PC-9 (cell line): Measurements from ENCODE around the gene USP4. TPM values are rescaled to one million over a fixed set of nuclear protein-coding genes. Genes with fewer than 3 reads are reported as not detected.

Experiments
- BruUV-seq: library from RNA; stranded (reverse); fragments of 400-500 nt; replicated peaks from 2 replicates; lab custom pipeline; 2021; lab: Mats Ljungman, UMichigan
- CTCF ChIA-PET: fragments of 300-600 bp; sonication (Branson Sonifier 250); formaldehyde crosslinking; loops from one replicate; lab custom pipeline; 2022; ENCODE audit warnings: antibody characterized with exemption; lab: Charles Lee
- POLR2A ChIA-PET: fragments of 300-600 bp; sonication (Branson Sonifier 250); formaldehyde crosslinking; loops from one replicate; lab custom pipeline; 2022; ENCODE audit warnings: antibody characterized with exemption; ENCODE audit not compliant: unreplicated experiment; lab: Charles Lee
- DNase-seq, 2 experiments: peaks; one replicate each; pipeline versions ENCODE4 v3.0.0 to v3.0.0-alpha.2; 2015 to 2022; ENCODE audit warnings: mixed read lengths in 1 of 2
- H2AFZ ChIP-seq: fragments of 200-600 bp; sonication (generic); 2 replicates; pipeline ENCODE4 v1.8.1; 2017; ENCODE audit warnings: antibody characterized with exemption
- H3F3A ChIP-seq: fragments of 200-600 bp; sonication (generic); 2 replicates; pipeline ENCODE4 v1.8.1; 2017; ENCODE audit warnings: antibody characterized with exemption, mild to moderate bottlenecking, low read depth; ENCODE audit not compliant: insufficient read depth
- H3K27ac ChIP-seq: fragments of 200-600 bp; sonication (generic); 2 replicates; pipeline ENCODE4 v1.6.1; 2016; ENCODE audit warnings: mixed run types
- H3K27me3 ChIP-seq: fragments of 200-600 bp; sonication (generic); 2 replicates; pipeline ENCODE4 v1.6.1; 2016; ENCODE audit warnings: low read depth, mixed run types; ENCODE audit not compliant: insufficient read depth
- H3K36me3 ChIP-seq: fragments of 200-600 bp; sonication (generic); 2 replicates; pipeline ENCODE4 v1.6.1; 2016; ENCODE audit warnings: low read depth, mixed run types
- H3K4me1 ChIP-seq: fragments of 200-600 bp; sonication (generic); replicated peaks from 2 replicates; pipeline ENCODE4 v1.6.1; 2016; ENCODE audit warnings: mixed run types; ENCODE audit not compliant: insufficient read depth
- H3K4me2 ChIP-seq: fragments of 200-600 bp; sonication (generic); 2 replicates; pipeline ENCODE4 v1.6.1; 2017; ENCODE audit warnings: mixed run types
- H3K4me3 ChIP-seq: fragments of 200-600 bp; sonication (generic); 2 replicates; pipeline ENCODE4 v1.6.1; 2016; ENCODE audit warnings: mixed run types
- H3K79me2 ChIP-seq: fragments of 200-600 bp; sonication (generic); 2 replicates; pipeline ENCODE4 v1.6.1; 2017; ENCODE audit warnings: low read depth, mixed run types
- H3K9me2 ChIP-seq: fragments of 200-600 bp; sonication (generic); 2 replicates; pipeline ENCODE4 v1.8.1; 2017; ENCODE audit warnings: mild to moderate bottlenecking; ENCODE audit not compliant: insufficient read depth
- H3K9me3 ChIP-seq: fragments of 200-600 bp; sonication (generic); 2 replicates; pipeline ENCODE4 v1.8.1; 2016; ENCODE audit warnings: low read depth; ENCODE audit not compliant: insufficient read depth
- H4K20me1 ChIP-seq: fragments of 200-600 bp; sonication (generic); 2 replicates; pipeline ENCODE4 v1.8.1; 2017; ENCODE audit not compliant: insufficient read depth
- CTCF ChIP-seq: fragments of 200-600 bp; sonication (generic); conservative IDR thresholded peaks from 2 replicates; pipeline ENCODE4 v1.6.1; 2017; ENCODE audit warnings: mixed run types, antibody characterized with exemption, mild to moderate bottlenecking, moderate library complexity
- EZH2 ChIP-seq: fragments of 200-600 bp; sonication (generic); IDR thresholded peaks from 2 replicates; pipeline ENCODE4 v1.8.0; 2017; ENCODE audit warnings: antibody characterized with exemption, low read depth
- intact Hi-C: fragments of 100-400 bp; cut with micrococcal nuclease; formaldehyde crosslinking; loops from one replicate; pipeline ENCODE4 v1.10.0; 2022; ENCODE audit not compliant: unreplicated experiment
- total RNA-seq: library from RNA; stranded (reverse); gene quantifications from 2 replicates; pipeline ENCODE4 v1.2.3, GENCODE V29; 2021

Gene USP4
- total RNA-seq, 1 experiment from 2014 or later: 42.9 TPM

GRCh38 chr3:49276475-49277382 is 63.1 kb downstream of the USP4 start, which contains the start of gene C3orf62:
TSS of gene C3orf62 (minus strand) at chr3:49277232. CDS start at chr3:49276872, 360 bp downstream.
- no TSS peak for BruUV-seq
- POLR2A ChIA-PET: interaction anchor here (0.6 kb wide), 1 partner anchor 242 kb away, joined by 3 read pairs; no protein-coding TSS in a partner anchor
- Histone ChIP-seq H3K36me3 (peaks cover 7% of the 10 kb centered on the region; the same call in 1 of the 2 replicates), H4K20me1 (no peaks in the 10 kb centered on the region), H3K9me2 (no peaks in the 10 kb centered on the region), H2AFZ (no peak within 1 kb of the TSS), H3K9me3 (no peaks in the 10 kb centered on the region), H3F3A (no peaks in the 10 kb centered on the region), H3K79me2 (no peaks in the 10 kb centered on the region), H3K4me3 (no peak within 1 kb of the TSS), H3K4me2 (no peak within 1 kb of the TSS), H3K4me1 (no peaks in the 10 kb centered on the region), H3K27ac (no peak within 1 kb of the TSS), H3K27me3 (no peaks in the 10 kb centered on the region)
- no peak for DNase-seq
- intact Hi-C loops: no loop called here
- CTCF ChIA-PET: no interaction called here
- TF ChIP-seq EZH2 (no peak), CTCF (no peak)

- no peak for TF ChIP-seq EZH2
- no peak for TF ChIP-seq CTCF
Observed at GRCh38 chr3:49273825-49274532, 65.9 kb downstream of the USP4 start.

GRCh38 chr3:49271047-49271446 is 68.8 kb downstream of the USP4 start:
- H3F3A ChIP-seq: no peaks in the 10 kb centered on the region
- no peak for DNase-seq
- H3K9me3 ChIP-seq: no peaks in the 10 kb centered on the region
- CTCF ChIA-PET: interaction anchor here (0.6 kb wide), 1 partner anchor 178 kb away, joined by 3 read pairs; no protein-coding TSS in a partner anchor
- H3K4me2 ChIP-seq: no peak overlapping the region
- no peak overlapping the region for H3K27ac ChIP-seq
- TF ChIP-seq EZH2 (no peak), CTCF (no peak)
- POLR2A ChIA-PET: no interaction called here
- H3K4me1 ChIP-seq: no peaks in the 10 kb centered on the region
- H3K9me2 ChIP-seq: no peaks in the 10 kb centered on the region
- no TSS peak for BruUV-seq
- H3K4me3 ChIP-seq: no peak overlapping the region
- H3K27me3 ChIP-seq: no peaks in the 10 kb centered on the region
- intact Hi-C loops: no loop called here
- H2AFZ ChIP-seq: no peak overlapping the region
- no peaks in the 10 kb centered on the region for H3K79me2 ChIP-seq
- H3K36me3 ChIP-seq: 0 out of 2 replicates have a peak, but pooled peaks cover 7% of the 10 kb centered on the region
- H4K20me1 ChIP-seq: no peaks in the 10 kb centered on the region

More at GRCh38 chr3:49273825-49274532, 65.9 kb downstream of the USP4 start:
- no peak overlapping the region for H3K27ac ChIP-seq
- no peak overlapping the region for H3K4me3 ChIP-seq
- POLR2A ChIA-PET: interaction anchor here (0.5 kb wide), 1 partner anchor 442 kb away, joined by 17 read pairs; no protein-coding TSS in a partner anchor
- no peaks in the 10 kb centered on the region for H3F3A ChIP-seq
- H4K20me1 ChIP-seq: no peaks in the 10 kb centered on the region
- BruUV-seq: no TSS peak
- H3K9me3 ChIP-seq: no peaks in the 10 kb centered on the region
- CTCF ChIA-PET: no interaction called here
- H3K4me2 ChIP-seq: no peak overlapping the region
- no peaks in the 10 kb centered on the region for H3K27me3 ChIP-seq
- no peaks in the 10 kb centered on the region for H3K79me2 ChIP-seq
- H3K4me1 ChIP-seq: no peaks in the 10 kb centered on the region
- intact Hi-C loops: no loop called here
- H2AFZ ChIP-seq: no peak overlapping the region
- DNase-seq: no peak
- H3K9me2 ChIP-seq: no peaks in the 10 kb centered on the region
- 0 out of 2 replicates have a peak, but pooled peaks cover 7% of the 10 kb centered on the region for H3K36me3 ChIP-seq
